HG03439 (cell line): ENCODE results near the gene DAPK1.

Source experiments
- ATAC-seq: cut with Tn5 transposase; IDR thresholded peaks from one replicate; pipeline ENCODE4 v1.9.1; 2021; ENCODE audit warnings: mild to moderate bottlenecking, moderate library complexity; ENCODE audit not compliant: unreplicated experiment

The DAPK1 gene

GRCh38 chr9:87704342-87704741, 206.7 kb downstream of the DAPK1 start:
- no peak for ATAC-seq

DNA sequence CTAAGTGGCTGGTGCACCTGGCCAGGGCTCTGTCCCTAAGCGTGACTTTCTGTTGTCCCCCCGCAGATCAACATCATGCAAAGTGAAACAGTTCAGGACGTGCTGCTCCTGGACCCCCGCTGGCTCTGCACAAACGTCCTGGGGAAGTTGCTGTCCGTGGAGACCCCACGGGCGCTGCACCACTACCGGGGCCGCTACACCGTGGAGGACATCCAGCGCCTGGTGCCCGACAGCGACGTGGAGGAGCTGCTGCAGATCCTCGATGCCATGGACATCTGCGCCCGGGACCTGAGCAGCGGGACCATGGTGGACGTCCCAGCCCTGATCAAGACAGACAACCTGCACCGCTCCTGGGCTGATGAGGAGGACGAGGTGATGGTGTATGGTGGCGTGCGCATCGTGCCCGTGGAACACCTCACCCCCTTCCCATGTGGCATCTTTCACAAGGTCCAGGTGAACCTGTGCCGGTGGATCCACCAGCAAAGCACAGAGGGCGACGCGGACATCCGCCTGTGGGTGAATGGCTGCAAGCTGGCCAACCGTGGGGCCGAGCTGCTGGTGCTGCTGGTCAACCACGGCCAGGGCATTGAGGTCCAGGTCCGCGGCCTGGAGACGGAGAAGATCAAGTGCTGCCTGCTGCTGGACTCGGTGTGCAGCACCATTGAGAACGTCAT, 208.5 kb downstream of the DAPK1 start:
- ATAC-seq, result no peak

DNA sequence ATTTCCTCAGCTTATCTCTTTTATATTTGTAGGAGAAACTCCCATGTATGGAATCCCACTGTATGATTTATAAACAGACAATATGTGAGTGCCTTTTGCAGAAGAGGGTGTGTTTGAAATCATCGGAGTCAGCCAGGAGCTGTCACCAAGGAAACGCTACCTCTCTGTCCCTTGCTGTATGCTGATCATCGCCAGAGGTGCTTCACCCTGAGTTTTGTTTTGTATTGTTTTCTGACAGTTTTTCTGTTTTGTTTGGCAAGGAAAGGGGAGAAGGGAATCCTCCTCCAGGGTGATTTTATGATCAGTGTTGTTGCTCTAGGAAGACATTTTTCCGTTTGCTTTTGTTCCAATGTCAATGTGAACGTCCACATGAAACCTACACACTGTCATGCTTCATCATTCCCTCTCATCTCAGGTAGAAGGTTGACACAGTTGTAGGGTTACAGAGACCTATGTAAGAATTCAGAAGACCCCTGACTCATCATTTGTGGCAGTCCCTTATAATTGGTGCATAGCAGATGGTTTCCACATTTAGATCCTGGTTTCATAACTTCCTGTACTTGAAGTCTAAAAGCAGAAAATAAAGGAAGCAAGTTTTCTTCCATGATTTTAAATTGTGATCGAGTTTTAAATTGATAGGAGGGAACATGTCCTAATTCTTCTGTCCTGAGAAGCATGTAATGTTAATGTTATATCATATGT, 210.3 kb downstream of the DAPK1 start:
- ATAC-seq, result no peak

DNA sequence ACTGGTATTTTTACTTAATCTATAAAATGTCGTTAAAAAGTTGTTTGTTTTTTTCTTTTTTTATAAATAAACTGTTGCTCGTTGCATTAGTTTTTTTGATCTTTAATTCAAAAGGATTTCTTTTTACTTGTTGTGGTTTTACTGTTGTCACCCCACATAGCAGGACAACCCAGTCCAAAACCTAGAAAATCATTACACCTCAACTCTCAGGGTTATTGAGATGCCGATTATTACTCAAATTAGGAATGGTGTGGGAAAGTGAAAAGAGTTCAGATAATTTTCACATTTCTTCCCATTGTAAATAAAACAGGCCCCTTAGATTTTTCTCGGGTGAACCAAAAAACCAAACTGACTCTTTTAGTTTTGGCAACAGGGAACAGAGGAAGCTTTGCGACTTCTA, 210.9 kb downstream of the DAPK1 start:
- no peak for ATAC-seq

GRCh38 chr9:87708986-87709728, 211.5 kb downstream of the DAPK1 start:
- ATAC-seq, result no peak

GRCh38 chr9:87710443-87710842, 212.8 kb downstream of the DAPK1 start:
- no peak for ATAC-seq

DNA sequence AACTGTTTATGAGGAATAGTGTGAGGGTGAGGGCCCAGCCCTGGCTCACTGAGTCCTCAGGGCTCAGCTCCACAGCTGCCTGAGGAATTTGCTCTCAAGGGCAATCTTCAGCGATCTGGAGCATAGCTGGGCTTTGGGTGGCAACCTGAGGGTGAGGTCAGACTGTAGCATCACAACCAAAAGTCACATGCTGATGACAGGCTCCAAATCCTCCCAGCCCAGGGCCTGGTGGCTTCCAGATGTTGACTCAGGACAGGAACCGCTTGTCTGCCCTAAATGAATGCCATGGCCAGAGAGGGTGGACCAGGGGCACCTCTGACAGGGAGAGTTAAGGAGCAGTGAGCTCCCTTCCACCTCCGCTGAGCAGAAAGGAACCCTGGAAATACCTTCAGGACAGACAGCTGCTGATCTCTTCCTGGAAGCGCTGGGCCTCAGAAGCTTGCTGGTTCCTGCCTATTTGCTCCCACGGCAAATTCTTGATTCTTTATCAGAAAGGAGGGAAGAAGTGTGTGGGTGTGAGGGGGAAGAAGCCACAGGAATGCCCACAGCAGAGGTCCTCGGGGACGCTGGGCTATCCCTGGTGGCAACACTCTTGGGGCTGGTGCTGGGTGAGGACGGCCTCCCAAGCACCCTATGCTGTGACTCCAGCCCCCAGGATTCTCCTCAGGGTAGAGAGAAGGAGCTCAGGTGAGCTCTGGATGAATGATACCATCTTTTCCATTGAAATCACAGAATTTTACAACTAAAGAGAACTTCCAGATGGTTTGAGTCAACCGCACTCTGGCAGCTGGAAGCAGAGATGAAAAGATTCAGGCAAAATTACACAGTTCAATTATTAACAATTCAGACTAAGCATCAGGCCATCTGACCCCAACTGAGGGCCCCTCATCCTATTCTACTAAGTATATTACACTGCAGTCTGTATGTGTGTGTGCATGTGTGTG, 214.5 kb downstream of the DAPK1 start:
- ATAC-seq, result no peak

DNA sequence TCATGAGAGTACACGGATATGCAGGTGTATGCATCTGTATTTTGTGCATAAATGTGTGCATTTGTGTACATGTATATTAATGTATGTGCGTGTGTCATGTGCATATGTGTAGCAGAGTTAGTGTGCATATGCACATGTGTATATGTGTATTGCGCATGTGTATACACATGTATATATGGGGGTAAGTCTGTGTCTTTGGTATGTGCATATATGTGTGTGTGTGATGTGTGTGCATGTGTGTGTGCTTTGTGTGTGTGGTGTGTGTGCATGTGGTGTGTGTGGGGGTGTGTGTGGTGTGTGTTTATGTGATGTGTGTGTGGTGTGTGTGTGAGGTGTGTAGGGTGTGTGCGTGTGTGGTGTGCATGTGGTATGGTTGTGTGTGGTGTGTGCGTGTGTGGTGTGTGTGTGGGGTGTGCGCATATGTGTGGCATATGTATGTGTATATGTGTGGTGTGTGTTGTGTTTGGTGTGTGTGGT, 215.2 kb downstream of the DAPK1 start:
- ATAC-seq, result no peak

GRCh38 chr9:87713278-87713987, 215.8 kb downstream of the DAPK1 start:
- no peak for ATAC-seq

DNA sequence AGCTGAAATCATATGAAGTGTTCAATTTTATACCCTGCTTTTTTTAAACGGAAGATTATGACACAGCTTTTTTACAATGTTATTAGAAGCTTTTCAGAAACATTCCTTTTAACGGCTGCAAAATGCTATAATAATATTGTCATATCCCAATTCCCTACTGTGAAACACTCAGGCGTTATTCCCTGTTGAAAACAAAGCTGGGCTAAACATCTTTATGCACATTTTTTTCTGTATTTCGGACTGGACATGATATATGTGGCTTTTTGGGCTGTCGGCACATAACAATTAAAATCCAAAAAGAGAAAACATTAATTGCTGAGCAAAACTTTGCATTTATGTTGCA, 216.3 kb downstream of the DAPK1 start:
- no peak for ATAC-seq

- ATAC-seq, result no peak
Observed at GRCh38 chr9:87714819-87715218, 217.2 kb downstream of the DAPK1 start.

DNA sequence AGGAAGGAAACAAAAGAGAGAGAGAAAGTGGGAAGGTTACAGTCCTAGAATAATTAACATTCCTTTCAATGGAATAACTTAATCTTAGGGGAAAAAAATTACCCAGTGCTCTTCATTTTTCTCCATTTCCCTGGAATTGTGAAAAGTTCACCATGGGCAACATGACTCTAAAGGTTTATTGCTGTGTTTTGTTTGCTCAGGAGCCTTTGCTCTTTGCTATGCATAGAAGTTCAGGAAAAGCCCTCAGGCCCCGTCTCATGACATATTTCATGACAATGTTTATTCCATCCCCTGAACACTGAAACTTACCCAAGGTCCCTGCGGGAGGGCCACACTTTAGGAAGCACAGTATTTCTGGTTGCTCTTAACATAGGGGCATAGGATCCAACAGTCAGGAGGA, 218.5 kb downstream of the DAPK1 start:
- no peak for ATAC-seq

- no peak for ATAC-seq
Observed at GRCh38 chr9:87717456-87717855, 219.8 kb downstream of the DAPK1 start.

- ATAC-seq, result no peak
Observed at GRCh38 chr9:87718231-87718630, 220.6 kb downstream of the DAPK1 start.

DNA sequence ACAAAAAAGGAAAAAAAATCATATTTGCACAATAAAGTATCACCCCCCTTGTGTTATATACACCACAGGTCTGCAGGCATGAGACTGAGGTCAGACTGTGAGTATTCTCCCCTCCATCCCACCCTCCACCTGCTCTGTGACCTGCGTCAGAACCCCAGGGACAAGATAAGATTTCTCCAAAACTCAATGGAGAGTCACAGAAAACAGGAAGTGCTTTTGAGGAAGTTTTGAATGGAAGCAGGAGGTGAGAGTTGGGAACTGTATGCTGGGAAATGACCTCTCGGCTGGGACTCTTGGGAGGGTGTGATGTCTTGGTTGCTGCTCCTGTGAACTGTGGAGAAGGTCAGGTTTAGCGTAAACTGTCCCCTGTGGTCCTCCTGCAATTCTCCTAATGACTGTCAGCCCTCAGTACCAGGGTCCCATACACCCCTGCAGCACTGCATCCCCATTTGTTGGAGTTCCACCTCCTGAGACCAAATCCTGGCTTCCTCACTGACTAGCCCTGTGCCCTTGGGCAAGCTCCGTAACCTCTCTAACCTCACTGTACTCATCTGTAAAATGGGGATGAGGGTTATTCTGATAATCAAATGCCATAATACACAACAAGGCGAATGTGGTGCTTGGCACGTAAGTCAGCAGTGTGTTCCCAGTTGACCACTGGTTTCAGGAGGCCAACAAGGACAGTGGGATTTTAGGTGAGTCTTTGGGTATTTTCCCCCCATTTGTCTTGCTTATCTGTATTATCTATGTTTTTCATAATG, 221.4 kb downstream of the DAPK1 start:
- ATAC-seq, result no peak

DNA sequence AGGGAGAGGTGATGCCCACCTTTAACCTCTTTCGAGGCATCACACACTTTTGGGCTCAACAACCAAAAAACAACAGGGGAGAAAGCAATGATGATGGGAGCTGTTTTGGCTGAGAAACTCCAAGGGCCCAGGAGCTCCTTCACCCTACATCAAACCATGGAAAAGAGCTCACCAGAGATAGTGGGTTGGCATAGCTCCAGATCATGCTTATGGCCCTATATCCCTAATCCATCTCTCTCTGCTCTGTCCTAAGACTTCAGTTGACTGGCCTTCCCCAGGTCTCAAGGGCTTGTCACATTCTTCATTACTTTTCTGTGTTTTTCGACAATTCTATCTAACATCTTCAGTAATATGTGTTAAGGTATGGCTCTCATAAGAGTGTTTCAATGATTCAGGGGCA, 222.5 kb downstream of the DAPK1 start:
- no peak for ATAC-seq

- no peak for ATAC-seq
Observed at GRCh38 chr9:87722393-87723088, 224.9 kb downstream of the DAPK1 start.

GRCh38 chr9:87725356-87725899, 227.8 kb downstream of the DAPK1 start:
- ATAC-seq, result no peak
